ENCODE measurements around the gene TIMM22.
"Not testable (repeated sequence)": the region's sequence is repeated elsewhere in the genome, so short reads cannot be mapped to it uniquely, and the experiment has no call there.

TIMM22 gene

DNA sequence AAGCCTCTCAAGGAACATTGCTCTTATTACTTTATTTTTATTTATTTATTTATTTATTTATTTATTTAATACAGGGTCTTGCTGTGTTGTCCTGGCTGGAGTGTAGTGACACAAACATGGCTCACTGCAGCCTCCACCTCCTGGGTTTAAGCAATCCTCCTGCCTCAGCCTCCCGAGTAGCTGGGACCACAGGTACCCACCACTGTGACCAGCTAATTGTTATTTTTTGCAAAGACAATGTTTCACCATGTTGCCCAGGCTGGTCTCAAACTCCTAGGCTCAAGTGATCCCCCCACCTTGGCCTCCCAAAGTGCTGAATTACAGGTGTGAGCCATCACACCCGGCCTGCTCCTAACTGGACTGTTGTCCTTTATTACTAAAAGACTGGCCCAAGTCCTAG lies 22.2 kb upstream of the TIMM22 start:
- DNase-seq = not testable (repeated sequence)

DNA sequence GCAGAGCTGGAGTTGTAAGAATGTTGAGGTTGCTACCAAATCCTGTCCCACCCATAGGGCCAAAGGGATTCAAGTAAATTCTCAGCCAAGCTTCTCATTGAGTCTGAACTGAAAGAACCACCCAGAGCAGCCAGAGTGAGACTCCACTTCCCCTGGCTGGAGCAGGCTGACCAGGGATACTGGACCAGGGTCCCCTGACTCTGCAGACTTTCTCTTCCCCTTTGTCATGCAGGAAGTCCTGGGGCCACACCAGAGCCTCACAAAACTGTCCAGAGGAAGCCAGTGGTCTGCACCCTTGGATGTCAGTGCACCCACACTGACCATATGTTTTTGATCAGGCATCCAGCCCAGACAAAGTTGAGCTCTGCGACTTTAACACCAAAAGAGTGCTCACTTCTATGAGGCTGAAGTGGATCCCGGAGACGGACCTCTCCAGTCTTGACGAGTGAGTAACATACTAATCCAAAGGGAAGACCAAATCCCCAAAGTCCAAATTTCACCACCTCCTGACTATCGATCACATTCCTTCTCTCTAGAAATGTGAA lies 21.5 kb upstream of the TIMM22 start:
- no peak for DNase-seq

DNA sequence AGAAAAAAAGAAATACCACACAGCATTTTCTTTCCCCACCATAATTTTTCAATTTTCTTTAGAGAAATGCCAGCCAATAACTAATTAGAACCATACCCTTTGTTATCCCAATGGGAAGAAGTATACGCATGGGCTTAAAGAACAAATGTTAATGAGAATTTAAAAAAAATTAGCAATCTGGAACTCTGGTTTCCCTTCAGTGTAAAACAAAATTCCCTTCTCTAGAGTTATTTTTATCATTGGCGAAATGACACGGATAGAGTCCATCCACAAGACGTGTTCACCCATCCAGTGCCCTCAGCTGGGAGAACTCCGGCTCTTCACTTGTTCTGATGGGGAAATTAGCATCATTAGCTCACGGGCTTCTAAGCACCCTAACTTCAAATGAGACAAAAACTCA lies 20.6 kb upstream of the TIMM22 start:
- DNase-seq = no peak

DNA sequence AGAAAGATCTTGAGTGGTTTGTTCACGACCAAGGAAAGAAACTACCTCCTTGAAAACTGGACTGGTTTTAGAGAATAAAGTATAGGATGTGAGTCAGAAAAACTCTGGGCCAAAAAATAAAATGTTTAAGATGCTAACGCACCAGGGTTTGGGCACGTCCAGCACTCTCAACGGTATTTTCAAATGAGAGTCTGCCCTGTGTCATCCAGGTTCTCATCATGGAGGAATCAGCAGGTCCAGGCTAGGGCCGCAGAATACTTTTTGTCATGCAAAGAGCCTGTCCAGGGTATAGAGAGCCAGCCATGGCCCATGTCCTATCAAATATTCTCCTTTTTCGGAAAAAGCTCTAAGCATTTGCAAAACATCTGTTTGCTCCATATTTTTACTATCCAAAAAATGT lies 19.8 kb upstream of the TIMM22 start:
- DNase-seq = no peak

DNA sequence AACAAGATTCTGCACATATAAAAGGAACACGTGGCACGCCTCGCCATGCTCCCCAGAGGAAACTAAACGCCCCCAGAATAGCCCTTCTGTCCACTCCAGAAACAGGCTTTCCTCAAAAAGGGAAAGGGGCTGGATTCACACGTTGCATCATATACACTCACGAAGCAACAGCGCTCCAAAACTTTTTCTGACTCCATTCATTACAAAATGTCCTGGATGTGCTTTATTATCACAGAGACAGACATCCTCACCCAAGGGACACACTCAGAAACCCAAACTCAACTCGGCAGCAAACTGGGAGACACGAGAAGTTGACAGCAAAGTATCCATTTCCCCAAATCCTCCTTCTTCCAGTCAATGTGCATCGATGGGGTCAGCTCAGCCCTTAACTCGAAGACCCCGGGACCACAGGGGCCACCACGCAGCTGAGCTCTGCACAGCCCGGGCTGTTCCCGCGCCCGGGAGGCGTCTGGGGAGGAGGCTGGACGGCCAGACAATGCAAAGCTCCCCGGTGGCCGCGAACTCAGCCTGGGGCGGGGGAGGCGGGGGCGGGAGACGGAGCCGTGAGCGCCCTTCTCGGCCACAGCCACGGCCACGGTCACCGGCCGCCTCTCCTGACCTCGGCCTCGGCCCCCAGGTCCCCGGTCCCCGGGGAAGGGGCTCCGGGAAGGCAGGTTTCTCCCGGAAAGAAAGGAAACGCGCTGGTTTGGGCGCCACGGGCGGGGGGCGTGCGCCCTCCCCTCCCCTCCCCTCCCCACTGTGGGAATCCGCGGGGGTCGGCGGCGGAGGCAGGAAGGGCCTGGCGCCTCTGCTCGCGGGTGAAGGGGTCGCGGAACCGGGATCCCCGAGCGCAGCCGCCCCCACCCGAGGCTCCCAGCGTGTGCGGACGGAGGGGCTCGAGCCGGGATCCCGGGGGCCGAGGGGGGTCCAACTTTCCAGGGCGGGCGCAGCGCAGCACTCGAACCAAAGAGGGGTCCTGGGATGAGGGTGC lies 18.5 kb upstream of the TIMM22 start:
- DNase-seq = no peak

DNA sequence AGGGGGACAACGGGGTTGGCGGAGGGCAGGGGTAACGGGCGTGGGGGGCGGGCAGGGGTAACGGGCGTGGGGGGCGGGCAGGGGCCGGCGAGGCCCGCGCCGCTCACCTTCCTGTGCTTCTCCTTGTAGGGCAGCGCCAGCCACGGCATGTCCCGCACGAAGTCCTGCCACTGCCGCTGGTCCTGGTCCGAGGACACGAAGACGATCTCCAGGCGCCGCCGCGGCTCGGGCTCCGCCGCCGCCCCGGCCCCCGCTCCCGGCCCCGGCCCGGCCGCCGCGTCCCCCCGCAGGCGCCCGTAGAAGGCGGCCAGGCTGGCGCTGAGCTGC lies 17.8 kb upstream of the TIMM22 start:
- DNase-seq = no peak

DNA sequence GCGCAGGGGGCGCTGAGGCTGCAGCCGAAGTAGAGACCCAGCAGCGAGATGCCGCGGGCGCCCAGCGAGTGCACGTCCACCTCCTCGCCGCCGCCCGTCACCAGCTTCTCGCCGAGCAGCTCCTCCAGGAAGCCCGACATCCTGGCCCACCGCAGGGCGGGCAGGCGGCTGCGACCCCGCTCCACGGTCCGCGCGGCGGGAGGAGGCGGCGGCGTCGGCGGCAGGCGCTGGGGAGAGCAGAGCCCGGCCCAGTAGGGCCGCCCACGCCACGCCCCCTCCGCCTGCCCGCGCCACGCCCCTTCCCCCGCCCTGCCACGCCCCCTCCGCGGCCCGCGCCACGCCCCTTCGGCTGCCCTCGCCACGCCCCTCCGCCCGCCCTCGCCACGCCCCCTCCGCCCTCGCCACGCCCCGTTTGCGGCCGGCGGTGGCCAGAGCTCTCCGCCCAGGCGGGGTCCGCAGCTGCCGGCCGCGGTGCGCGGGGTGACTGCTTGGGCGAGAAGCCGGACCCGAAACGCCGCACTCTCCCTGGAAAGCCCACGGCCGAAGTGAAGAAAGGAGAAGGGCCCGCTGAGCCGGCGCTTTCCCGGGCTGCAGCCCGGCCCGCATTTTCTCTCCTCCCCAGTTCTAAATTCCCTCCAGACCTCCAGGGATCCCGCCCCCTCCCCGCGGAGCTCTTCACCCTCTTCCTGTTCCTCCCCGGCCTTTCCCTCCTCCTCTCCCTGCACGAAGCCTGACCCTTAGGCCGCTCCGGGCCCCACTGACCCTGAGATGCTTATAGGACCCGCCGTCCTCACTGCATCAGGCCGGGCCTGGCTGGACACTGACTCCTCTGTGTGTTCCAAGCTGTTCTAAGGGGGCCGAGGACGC lies 17.2 kb upstream of the TIMM22 start, which contains the start of gene NXN:
NXN (minus strand) TSS at position 238 of the 867 bp plus-strand sequence.
- peak; percentile 93 for DNase-seq

DNA sequence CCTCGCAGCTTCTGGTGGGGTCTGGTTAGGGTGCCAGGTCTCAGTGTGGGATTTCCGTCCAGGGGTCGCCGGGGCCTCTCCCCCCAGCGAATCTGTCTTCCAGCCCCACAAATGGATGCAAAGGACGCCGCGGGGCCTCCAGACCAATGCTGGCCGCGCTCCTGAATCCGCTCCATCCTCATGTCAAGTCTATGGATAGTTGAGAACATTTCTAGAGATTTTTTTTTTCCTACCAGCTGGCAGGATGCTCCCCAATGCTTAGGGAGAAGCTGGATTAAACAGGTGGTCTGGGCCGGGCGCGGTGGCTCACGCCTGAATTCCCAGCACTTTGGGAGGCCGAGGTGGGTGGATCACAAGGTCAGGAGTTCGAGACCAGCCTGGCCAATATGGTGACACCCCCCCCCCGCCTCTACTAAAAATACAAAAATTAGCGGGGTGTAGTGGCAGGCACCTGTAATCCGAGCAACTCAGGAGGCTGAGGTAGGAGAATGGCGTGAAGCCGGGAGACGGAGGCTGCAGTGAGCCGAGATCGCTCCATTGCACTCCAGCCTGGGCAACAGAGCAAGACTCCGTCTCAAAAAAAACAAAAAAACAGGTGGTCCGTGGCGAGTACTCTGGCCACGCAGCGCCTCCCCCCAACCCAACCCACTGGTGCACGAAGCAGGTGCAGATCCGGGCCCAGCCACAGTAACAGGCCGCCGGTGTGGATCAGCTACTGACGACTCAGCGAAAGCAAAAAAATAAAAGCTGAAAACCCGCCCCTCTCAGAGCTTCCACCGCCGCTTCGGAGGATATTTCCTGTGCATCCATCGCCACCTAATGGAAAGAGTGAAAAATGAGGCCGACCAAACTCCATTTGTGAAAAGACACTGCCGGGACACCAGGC lies 16.3 kb upstream of the TIMM22 start:
- peak; percentile 79 for DNase-seq

DNA sequence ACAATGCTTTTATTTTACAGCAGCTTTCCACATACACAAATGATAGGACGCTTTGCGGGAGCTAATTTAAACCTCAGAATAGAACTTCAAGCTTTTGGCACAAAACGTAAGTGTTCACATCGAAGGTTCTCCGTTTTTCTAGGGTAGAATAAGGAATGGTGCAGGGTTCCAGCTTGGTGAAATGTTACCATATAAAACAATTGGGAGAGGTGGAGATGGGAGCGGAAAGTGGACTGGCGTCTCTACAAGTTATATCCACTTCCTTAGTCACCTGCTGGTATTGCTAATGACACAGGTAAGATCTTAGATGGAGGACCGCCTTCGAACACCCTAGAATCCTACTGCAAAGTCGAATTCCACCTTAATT lies 15.7 kb upstream of the TIMM22 start:
- no peak for DNase-seq

DNA sequence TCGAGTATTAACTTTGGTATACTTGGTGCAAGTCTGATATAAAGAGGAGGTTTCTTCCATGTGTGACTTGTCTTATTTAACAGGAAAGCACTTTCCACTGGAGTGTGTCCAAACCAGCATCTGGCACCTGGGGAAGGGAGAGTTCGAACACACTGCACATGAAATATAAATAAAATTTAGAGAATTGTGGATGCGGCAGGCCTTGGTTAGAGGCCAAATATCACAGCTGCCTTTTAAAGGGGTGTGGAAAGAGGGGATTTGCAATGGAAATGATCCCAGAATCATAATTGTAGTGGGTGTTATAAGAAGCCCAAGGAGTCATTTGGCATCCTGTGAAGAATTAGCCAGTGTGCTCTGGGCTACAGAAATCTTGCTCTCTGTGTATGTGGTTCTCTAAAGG lies 13.0 kb upstream of the TIMM22 start:
- DNase-seq = no peak

DNA sequence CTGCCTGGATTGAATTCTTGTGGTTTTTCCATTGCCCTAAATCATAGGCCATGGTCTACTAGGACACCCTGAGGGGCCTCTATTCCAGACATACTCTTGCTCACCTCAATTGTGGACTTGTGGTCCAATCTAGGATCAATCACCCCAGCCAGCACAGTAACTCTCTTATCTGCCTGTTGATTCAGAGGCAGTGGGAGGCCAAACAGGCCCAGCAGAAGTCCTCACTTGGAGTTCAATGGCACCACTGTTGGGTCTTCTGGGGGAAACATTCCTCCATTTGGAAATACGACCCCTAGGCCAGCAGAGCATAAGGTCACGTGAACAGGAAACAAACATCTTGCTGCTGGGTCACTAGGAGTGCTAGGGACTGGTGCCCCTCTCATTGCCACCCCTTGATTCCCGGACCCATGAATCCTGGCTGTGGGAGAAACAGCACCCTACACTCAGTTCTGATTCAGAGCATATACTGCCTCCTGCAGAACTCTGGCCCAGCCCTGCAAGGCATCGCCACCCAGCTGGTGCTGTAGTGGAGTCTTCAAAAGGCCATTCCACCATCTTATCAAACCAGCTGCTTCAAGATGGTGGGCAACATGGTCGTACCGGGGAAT lies 10.5 kb upstream of the TIMM22 start:
- DNase-seq = no peak

DNA sequence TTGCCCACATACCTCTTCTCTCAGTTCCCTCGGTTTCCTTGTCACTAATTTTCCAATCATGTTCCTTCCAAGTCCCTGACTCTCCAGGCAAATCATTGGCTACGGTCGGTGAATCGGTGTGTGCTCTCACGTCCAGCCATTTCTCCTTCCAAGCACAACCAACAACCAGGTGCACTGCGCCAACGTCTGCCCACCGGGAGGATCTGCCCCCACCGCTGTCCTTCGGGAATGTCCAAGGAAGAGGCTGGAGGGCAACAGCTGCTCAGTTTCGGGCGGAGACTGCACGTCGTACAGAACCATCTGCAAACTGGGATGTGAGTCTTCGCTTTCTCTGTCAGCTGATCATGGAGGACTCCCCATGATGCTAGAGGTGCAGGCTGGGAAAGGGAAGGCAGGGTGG lies 9.0 kb upstream of the TIMM22 start:
- no peak for DNase-seq

DNA sequence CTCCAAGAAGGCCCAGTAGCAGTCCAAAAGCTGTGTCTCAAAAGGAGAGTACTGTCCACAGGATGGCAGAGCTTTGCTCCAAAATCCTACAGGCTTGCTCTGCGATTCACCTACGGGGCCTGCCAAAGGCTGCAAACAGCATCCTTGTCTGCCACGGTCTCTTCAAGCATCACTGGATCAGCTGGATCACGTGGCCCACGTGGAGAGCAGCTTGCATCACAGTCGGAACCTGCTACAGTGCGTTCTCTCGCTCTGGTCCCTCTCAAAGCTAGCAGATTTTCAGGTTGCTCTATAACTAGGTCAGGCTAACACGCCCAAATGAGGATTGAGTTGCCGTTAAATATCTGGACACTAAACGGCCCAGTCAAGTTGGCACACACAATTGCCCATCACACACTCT lies 8.4 kb upstream of the TIMM22 start:
- DNase-seq = no peak

DNA sequence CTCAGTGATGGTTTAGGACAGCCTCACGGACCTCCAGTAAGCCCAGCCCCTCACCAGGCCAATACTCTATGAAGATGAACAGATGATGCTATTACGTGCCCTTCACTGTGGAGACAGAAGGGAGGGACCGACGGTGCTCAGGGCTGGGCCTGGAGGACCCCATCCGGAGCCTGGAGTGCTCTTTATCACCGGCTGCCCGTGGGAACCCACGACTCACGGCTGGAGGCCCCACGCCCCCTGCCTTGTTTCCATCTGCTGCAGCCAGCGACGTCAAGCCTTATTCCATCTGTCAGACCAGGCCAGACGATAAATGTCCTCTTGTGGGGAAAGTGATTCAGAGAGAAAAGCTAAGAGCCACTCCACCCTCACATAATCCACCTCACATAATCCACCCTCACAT lies 4.0 kb upstream of the TIMM22 start:
- no peak for DNase-seq

DNA sequence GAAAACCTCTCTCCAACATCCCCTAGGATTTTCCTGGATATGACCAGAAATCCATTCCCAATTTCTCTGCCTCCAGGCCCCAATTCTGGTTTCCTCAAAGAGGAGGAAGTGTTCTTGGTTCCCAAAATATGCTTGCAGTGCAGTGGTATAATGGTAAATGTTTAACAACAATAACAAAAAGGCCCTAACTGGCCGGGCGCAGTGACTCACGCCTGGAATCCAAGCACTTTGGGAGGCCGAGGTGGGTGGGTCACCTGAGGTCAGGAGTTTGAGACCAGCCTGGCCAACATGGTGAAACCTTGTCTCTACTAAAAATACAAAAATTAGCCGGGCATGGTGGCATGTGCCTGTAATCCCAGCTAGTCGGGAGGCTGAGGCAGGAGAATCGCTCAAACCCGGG lies 1.6 kb upstream of the TIMM22 start:
- DNase-seq = not testable (repeated sequence)

DNA sequence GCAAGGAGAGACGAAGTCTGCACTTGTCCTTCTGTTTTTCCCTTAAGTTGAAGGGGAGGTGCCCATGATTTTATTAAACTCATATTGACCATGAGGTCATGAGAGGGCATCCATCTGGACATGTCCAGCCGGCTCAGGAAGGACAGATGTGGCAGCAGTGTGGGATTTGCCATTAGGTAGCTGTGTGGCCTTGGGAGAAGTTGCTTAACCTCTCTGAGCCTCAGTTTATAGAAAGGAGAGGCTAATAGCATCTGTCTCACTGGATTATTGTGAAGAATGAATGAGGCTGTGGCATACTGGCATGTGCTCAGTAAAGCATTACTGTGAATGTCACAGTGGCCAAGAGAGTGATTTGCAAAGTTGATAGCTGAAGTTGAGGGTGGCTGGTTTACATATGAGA lies 1.2 kb downstream of the TIMM22 start:
- no peak for DNase-seq

DNA sequence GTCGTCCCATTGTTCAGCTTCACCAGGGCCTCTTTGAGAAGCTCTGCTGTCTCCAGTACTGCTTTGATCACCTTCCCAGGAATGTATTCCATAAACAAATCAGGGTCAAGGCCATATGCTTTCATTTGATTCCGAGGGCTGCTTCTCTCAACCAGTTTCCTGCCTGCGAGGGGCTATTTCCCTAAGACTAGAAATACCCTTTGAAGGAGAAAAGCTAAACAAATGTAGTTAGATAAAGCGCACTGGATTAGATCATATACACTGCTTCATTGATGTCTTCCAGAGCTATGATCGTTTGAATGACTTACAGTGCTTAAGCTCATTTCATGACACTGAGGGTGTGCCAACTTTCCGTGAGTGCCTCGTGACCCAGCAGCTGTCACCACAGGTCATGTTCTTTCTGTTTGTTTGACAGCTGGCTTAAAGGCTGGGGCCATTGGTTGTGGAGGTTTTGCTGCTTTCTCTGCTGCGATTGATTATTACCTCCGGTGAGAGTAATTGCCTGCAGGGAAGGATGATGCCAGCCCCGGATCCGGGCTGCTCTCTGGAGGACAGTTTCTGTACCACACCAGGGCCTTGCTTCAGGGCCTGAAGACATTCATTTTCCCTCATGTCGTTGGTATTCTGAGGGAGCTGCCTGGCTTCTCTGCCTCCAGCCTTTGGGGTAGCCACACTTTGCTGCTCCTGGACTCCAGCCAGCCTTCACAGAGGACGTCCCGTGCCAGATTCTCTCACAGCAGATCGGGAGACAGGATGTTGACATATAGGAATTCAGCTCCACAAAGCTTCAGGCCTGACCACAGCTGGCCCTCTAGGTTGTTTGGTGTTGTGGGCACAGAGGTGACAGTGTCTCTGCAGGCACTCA lies 3.9 kb downstream of the TIMM22 start:
- DNase-seq = no peak

DNA sequence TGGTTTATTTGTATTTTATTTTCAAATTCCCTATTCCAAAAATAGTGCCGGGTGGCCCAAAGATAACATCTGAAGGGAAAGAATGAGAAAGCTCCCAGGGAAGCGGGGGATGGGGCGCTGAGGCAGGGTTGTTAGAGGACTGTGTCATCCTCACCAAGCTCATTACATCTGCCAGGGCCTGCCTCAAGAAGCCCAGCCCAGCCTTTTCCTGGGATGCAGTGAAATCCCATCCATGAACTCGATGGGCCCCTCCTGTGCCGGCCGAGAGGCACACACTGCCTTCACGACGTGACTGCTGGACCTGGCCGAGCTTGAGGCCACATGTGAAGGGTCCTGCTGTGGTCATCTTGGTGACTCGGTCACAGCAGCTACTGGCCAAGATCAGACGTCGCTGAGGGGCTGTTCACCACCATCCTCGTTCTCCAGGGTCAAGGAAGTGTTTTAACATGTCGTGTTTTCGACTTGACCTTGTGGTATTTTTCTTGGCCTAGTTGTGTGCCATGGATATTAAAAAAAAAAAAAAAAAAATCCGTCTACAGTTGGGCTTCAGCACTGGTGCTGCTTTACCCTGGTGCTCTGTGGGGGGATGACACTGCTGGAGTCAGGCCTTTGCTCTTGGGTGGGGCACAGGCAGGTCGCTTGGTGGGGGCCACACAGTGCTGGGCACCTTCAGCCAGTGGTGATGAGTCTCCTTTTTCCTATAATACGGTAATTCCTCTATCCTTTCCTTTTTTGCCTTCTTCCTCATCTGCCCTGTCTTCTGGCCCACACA lies 4.9 kb downstream of the TIMM22 start:
- DNase-seq = no peak

DNA sequence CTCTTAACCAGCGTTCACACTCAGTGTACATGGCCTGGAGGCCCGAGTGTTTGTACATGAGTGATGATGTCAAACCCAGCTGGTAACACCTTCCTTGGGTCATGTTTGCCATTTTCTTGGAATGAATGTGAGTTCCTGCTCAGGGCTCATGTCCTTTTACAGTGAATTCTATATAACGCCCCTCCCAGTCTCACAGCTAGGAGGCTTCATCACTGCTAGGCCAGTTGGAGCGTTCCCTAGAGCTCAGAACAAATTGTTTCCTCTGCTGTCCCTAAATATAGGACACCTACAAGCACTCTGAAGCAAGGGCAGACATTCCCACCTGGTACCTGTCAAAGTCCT lies 5.5 kb downstream of the TIMM22 start:
- no peak for DNase-seq

DNA sequence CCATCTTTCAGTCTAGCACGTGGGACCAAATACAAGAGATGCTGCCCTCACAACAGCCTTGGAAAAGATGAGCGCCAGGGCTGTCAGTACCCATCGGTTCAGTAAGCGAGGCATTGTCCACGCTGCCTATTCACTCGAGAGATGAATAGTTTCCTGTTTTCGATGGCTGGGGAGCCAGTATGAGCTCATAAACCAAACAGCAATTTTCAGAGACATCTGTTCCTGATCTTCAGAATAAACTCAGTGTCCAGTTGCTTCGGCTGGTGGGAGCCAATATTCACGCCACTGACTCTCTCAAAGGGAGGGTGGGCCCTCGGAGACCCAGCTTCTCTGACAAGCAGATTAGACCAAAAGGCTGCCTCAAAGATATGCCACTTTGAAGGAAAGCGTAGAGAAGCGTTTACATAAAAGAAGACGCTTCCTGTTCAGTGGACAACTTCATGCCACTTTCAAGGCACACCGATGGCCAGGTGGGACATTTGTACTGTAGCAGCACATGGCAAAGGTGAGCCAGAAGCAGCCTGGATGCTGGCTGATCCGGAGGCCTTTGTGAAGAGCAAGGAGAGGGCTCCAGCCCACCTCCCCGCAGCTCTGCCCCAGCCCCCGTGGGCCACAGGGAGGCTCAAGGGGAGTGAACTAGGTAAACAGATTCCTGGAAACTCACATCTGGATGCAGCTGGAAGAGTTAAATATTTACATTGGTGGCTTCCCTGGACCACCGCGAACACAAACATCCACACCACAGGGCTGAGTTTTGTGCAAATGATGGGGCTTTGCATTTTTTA lies 6.0 kb downstream of the TIMM22 start:
- no peak for DNase-seq

Measured in stimulated activated CD8-positive, alpha-beta memory T cell treated with anti-CD3 and anti-CD28 coated beads, Interleukin-4, amount 100 ng/mL, for 48 hours (primary cell).